HG03354 (cell line): Measurements from ENCODE around the gene KIF16B.

Experiments
- ATAC-seq: cut with Tn5 transposase; IDR thresholded peaks from one replicate; pipeline ENCODE4 v1.9.1; 2021; ENCODE audit warnings: mild to moderate bottlenecking; ENCODE audit not compliant: unreplicated experiment, poor library complexity, severe bottlenecking

The KIF16B gene

DNA sequence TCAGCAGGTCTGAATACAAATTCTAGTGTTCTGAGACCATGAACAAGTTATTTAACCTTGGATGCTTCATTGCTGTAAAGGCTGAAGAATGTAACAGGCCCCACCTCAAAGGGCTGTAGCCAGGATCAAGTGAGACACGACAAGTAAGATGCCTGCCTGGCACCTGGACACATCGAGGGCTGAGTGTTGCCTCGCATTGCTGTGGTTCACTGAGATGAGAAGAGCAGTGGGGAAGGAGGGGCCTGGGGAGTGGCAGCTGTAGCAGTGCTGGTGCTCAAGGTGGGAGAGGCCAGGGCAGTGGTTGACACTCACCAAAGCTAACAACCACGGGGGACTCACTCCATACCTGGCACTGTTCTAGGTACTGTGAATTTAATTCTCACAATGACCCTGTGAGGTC, 187.8 kb downstream of the KIF16B start:
- ATAC-seq: no peak

GRCh38 chr20:16381444-16381843, 191.8 kb downstream of the KIF16B start:
- no peak for ATAC-seq

DNA sequence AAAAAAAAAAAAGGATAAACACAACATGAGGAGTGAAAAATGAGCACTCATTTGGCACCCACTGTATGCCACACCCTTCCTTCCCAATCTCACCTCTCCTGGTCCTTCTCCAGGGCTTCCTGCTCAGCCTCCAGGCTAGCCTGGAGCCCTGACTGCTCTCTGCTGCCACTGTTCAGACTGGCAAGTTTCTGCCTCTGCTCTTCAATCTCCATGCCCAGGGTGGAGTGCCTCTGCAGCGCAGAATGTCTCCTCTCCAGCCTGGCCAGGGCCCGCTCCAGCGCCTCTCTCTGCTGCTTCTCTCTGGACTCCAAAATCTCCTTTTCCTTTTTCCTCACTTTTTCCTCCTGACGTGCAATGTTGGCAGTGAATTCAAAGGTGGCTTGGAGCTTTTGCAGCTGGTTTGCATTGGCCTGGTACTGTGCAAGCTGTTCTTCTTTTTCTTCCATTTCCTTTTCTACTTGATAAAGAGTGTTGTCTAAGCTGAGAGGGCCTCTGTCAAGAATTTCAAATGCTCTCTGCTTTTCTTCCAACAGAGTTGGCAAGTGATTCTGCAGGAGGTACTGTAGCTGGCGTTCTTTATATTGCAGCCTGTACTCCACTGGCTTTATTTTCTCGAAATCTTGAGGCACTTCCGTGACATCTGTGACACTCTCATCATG, 194.4 kb downstream of the KIF16B start:
- ATAC-seq: no peak

DNA sequence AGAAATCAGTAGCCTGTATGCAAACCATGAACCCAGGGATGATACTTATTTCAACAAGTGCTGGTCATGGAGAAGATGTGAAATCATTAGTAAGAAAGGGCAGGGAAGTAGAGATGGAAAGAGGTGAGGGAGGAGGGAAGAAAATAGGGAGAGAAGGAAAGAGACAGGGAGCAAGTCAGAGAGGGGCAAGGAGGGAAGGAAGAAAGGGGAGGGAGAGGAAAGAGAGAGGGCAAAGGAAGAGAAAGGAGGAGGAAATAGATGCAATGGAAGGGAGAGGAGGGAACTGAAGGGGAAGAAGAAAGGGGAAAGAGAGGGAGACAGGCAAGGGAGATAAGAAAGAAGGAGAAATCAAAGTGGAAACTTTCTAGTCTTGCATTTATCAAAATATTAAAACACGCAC, 195.1 kb downstream of the KIF16B start:
- ATAC-seq: no peak

DNA sequence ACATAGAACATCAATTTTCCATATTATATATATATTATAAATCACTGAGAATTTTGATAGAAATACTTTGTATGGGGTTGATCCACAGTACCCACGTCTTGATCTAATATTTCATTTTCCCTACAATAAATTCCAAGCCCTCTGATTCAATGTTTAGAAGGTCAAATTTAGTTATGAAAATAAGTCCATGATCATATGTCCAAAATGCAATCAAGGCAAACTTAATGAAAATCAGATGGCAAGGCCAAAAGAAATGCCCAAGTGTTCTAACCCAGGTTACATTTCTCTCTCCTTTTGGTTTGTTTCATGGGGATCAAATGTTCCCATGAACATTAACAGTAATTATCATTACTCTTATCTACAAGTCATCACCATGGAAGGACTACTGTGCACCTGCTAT, 203.8 kb downstream of the KIF16B start:
- ATAC-seq: no peak

DNA sequence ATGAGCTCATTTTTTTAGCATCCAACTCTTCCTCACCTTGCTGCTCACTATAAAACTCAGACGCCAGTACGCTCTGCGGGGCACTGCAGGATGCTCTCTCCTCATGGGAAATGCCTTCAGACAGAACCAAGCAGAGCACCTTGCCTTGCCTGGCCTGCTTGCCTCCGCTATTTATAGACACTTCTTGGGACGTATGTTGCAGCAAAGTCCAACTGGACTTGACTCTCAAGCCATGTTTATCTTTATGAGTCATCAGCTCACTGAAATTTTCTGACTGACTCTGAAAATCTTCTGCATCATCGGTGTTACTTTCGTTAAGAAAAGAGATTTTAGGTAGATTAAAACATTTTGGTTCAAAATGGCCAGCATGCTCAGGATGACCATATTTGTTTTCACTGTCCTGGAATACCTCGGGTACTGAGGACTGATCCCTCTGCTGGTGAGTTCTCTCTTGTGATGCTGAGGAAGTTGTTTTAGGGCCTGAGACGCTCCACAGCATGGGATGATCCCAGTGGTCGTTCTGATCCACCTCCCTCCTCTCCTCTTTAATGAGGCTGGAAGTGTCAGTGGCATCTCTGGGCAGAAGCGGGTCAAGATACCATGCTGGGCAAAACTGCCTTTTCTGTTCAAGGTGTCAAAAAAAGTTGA, 204.5 kb downstream of the KIF16B start:
- no peak for ATAC-seq

DNA sequence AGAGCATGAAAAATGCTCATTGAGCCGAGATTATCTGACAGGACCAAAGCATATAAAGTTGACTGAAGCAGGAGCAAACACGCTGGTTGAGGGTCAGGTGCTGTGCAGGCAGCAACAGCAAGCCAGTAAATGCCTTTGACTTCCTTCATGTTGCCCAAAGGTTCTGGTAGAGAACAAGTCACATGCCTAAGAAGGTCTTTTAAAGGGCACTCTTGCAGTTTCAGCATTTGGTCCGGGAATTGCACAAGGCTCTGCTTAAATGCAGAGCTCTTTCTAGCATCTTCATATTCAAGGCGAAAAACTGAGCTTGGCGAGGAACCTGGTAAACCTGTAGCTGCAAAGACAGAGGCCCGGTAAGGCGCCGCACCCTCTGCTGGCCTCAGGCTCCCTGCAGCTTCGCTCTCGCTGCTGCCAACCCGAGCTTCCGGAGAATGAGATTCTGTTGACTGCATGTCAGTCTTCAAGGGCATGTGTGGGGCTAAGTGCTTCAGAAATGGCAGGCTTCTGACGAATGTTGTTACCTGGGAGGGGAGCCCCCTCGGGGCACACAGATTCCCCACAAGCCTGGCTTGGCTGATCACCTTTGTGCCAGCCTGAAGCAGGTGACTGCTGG, 205.2 kb downstream of the KIF16B start:
- no peak for ATAC-seq

- ATAC-seq: no peak
Measured at GRCh38 chr20:16366529-16366928, 206.7 kb downstream of the KIF16B start.

DNA sequence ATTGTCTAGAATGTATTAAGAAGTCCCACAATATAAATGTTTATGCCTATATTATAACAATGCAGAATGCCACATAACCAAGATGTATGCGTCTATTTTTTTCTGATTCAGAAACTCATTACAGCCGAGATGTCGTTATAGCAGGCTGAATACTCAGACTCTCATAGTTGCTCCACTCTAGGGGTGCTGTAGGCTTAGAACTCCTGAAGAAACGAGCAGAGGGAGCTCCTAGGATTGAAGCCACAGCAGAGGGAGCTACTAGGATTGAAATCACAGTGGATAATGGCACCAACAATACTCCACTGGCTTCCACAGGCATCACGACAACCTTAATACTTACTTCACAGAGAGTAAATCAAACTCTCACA, 208.9 kb downstream of the KIF16B start:
- no peak for ATAC-seq

DNA sequence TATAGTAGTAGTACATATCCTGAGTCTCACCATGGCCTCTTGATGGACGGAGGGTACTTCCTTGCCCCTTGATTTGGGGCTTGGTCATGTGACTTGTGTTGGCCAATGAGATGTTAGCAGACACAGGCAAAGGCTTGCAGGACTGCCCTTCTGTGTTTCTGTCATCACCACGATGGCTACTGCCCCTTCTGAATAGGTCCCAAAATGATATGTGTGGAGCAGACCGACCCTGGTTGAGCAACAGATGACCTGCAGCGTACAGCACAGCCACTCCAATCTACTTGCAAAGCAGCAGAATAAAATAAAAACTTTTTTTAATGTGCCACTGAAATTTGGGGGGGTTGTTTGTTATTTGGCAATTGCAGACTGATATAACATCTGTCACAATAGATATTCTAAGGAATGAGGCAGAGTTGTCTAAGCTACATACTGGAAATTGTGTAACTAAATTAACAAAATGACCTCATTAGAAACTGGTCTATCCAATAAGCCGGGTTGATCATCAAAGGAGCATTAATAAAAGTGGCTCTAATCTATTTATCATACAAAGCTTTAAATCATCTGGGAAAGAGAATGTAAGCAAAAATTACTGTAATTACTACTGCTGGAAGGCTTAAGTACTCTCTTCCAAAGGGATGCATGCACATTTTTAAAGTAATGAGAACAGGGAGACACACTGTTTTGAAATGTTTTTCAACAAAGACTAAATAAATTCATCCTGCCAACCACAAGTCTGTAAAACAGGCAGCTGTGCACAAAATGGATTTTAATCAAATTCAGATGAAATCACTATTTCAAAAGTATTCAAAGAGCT, 209.5 kb downstream of the KIF16B start:
- ATAC-seq: no peak

DNA sequence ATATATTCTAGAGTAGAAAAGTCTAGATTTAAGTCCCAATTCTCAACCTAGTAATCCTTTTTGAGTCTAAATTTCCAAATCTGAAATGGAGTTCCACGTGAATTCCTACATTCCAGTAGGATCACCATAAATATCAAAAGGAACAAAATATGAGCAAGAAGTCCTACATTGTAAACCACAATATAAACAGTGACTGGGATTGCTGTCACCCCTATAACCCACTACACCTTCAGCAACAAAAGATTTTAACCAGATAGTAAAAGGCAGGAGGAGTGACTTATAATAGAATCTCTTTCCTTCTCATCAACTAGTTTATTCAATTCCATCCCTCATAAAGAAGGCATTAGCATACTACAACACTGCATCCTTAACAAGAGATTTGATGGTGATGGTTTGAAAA, 210.6 kb downstream of the KIF16B start:
- no peak for ATAC-seq

DNA sequence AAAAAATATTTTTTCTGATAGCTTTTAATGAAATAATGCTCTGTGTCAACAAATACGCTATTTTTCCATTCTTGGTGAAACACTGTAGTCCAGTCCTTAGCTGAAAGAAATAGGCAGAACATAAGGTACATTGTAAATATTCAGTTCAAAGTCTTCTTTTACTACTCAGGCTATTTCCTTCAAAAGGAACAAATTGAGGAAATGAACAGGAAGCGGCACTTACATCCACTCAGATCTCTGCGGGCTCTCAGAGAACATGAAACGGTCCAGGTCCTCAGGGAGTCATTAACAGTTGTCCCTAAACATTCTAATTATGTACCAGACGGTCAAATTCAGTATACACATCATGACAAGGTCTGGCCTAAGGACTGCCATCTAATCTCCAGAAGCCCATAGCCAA, 212.6 kb downstream of the KIF16B start:
- no peak for ATAC-seq

DNA sequence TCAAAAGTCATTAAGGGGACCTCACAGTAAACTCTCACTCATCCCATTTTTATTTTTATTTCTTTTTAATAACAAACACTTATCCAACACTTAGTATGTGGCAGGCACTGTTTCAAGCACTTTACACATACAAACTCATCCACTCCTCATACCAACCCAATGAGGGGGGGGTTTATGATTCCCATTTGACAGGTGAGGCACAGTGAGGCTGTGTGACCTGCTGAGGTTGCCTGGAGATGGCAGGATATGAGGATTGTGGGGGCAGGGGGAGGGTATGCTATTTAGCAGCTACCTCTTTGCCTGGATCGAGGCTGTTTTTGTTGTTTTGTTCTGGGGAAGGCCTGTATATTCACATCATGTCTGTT, 219.8 kb downstream of the KIF16B start:
- no peak for ATAC-seq

GRCh38 chr20:16352751-16353416, 220.4 kb downstream of the KIF16B start:
- no peak for ATAC-seq

DNA sequence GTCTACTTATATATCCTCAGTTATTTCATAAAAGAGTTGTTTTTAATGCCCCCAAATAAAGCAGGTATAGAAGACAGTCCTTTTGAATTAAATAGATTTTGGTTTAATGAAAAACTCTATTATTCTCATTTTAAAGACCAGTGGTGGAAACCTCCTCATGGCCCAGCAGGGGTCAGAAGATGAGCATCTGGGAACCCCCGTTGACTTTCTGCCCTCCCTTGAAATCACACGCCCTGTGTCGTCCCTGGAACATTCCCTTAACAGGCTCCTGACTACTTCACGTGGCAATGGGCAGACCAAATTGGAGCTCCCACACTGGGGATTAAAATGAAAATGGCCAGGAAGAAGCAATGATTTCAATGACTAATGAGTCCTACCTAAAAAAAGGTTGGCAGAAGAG, 220.9 kb downstream of the KIF16B start:
- ATAC-seq: no peak

GRCh38 chr20:16351415-16351814, 221.8 kb downstream of the KIF16B start:
- no peak for ATAC-seq

- ATAC-seq: no peak
Measured at GRCh38 chr20:16350465-16350864, 222.8 kb downstream of the KIF16B start.

- ATAC-seq: no peak
Measured at GRCh38 chr20:16349523-16350260, 223.6 kb downstream of the KIF16B start.

- ATAC-seq: no peak
Measured at GRCh38 chr20:16346956-16347355, 226.3 kb downstream of the KIF16B start.

DNA sequence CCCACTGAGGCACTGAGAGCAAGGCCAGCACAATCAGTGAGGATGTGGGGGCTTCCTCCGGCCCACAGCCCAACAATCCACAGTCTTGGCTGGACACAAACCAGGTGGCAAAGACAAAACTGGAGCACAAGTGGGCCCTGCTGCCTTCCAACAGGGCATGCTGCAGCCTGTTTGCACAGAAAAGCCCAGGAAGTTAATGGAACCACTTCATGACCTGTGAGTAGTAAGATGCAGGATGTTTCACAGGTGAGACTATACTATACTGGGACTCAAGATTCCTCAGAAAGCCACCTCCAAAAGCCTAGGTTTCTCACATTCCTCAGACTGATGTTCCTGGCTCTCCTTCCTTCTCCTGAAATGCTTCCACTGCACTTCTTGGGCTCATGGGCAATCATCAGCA, 235.5 kb downstream of the KIF16B start:
- ATAC-seq: no peak
